Right lobe of liver (tissue), 4 donors: ENCODE results near the gene USP47.

Experiments used
- CTCF ChIP-seq, 4 donors: fragments of 200-600 bp in 3 of 4; fragments of 450-650 bp in 1 of 4; IDR thresholded peaks; one replicate each; pipeline versions ENCODE4 v1.5.1 to v1.8.0; 2016 to 2022; ENCODE audit warnings: antibody characterized with exemption in 4 of 4, mild to moderate bottlenecking in 2 of 4
- POLR2A ChIP-seq: fragments of 450-650 bp; IDR thresholded peaks from one replicate; pipeline ENCODE4 v1.6.1; 2017; ENCODE audit warnings: antibody characterized with exemption, mild to moderate bottlenecking
- donor health status: DM: no; HTN: no; CAD: no.
- donor health status: DM: no; HTN: no; CAD: no.
- donor health status: DM: no; HTN: yes; CAD: no.

GRCh38 chr11:11973866-11974265 lies 132.1 kb downstream of the USP47 start:
- TF ChIP-seq CTCF (IDR thresholded peaks at IDR 0.05) (no peak), POLR2A (no peak)
